T-helper 2 cell treated with Interferon-gamma antibody and Interleukin-4, amounts not matched to agents 5 μg/mL and 100 μg/mL, for 36 hours (primary cell): Measurements from ENCODE around the gene KCND1.

Source experiments
- DNase-seq: peaks from one replicate; pipeline ENCODE4 v3.0.0; 2021; ENCODE audit warnings: low spot score
- H3K27ac Mint-ChIP-seq: one replicate; pipeline ENCODE4 v1.8.0; 2021; ENCODE audit warnings: mild to moderate bottlenecking, mixed read lengths
- H3K27me3 Mint-ChIP-seq: one replicate; pipeline ENCODE4 v1.8.0; 2021; ENCODE audit warnings: low read depth, mixed read lengths
- H3K36me3 Mint-ChIP-seq: one replicate; pipeline ENCODE4 v1.8.0; 2021; ENCODE audit warnings: low read depth, mixed read lengths
- H3K4me1 Mint-ChIP-seq: one replicate; pipeline ENCODE4 v1.8.0; 2021; ENCODE audit warnings: low read depth, mixed read lengths
- H3K4me3 Mint-ChIP-seq: one replicate; pipeline ENCODE4 v1.8.0; 2022; ENCODE audit warnings: mild to moderate bottlenecking, moderate library complexity, mixed read lengths
- H3K9me3 Mint-ChIP-seq: one replicate; pipeline ENCODE4 v1.8.0; 2021; ENCODE audit warnings: mixed read lengths

KCND1 gene

DNA sequence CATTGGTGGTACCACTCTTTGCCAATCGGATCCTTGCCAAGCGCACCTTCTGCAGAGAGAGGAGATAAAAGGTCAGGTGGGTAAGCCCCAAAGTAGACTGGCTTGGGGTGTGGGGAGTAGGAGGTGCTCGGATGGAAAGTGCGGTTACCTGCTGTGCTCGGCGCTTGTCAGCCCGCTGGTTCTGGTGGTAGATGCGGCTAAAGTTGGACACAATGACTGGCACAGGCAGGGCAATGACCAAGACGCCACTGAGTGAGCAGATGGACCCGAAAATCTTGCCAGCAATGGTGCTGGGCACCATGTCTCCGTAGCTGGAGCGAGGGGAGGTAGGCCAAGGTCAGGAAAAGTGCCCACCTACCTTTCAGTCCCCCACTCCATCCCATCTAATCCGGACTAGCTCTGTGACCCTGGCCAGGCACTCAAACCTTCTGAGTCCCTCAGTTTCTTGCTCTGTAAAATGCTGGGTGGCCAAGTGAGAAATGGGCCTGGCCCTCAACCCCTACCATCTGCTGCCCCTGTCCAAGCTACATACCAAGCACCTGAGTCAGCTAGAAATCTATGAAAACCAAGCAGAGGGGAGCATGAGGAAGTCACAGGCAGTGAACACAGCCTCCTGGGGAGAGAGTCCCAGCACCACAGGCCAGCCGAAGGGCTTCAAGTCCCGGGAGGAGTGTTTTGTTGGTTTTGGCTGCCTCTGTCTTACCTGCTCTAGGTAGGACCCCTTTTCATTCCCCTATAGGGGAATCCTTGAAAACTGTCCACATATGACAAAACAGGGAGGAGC, 4.7 kb downstream of the KCND1 start:
- no peak for DNase-seq
- H3K4me3 Mint-ChIP-seq = no peak overlapping the region
- H3K9me3 Mint-ChIP-seq = no peaks in the 10 kb centered on the region
- peaks cover 10% of the 10 kb centered on the region for H3K36me3 Mint-ChIP-seq
- H3K4me1 Mint-ChIP-seq = peaks cover 2% of the 10 kb centered on the region
- H3K27me3 Mint-ChIP-seq = no peaks in the 10 kb centered on the region
- H3K27ac Mint-ChIP-seq = no peak overlapping the region

DNA sequence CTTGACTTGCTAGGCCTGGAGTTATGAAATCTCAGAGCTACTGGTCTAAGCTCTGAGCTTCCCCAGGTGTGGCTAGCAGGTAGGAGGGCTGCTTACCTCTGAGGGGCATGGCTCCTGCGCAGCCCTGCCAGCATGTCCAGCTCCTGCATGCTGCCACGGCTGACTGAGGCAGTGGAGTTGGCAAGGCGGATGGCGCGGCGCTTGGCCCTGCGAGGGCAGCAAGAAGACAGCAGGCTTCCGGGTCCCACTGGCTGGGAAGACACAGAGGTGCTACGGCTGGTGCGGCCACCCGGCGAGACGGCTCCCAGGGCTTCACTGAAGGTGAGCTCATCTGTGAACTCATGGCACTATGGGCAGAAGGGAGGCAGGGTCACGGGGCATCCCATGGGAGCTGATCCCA, 5.7 kb downstream of the KCND1 start:
- Mint-ChIP-seq H3K27me3 (no peaks in the 10 kb centered on the region), H3K36me3 (peaks cover 10% of the 10 kb centered on the region), H3K4me1 (no peaks in the 10 kb centered on the region), H3K9me3 (no peaks in the 10 kb centered on the region), H3K27ac (no peak overlapping the region), H3K4me3 (no peak overlapping the region)
- DNase-seq = no peak

DNA sequence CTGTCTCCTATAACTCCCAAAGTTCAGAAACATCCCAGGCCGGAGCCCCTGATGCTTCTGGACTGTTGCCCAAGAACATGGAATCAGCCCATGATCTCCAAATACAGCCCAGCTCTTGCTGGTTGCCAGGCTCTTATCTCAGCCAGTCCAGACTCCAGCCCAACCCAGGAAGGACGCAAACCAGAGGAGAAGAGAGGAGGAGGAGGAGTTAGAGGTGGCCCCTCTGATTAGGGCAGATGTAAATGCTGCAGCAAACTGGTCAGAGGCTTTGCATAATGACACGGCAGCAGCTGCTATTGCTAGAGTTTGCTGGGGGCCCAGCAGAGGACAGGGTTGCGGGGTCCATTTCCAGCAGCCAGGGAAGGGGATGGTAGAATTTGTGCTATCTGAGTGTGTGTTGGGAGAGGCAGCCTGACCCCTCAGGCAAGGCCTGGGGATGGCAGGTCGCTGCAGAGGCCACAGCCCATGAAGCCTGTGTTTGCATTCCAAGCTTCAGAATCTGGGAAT, 10.0 kb downstream of the KCND1 start:
- DNase-seq = no peak
- no peak overlapping the region for H3K27ac Mint-ChIP-seq
- peaks cover 10% of the 10 kb centered on the region for H3K36me3 Mint-ChIP-seq
- H3K9me3 Mint-ChIP-seq = no peaks in the 10 kb centered on the region
- no peak overlapping the region for H3K4me3 Mint-ChIP-seq
- peaks cover 12% of the 10 kb centered on the region for H3K4me1 Mint-ChIP-seq
- no peaks in the 10 kb centered on the region for H3K27me3 Mint-ChIP-seq

DNA sequence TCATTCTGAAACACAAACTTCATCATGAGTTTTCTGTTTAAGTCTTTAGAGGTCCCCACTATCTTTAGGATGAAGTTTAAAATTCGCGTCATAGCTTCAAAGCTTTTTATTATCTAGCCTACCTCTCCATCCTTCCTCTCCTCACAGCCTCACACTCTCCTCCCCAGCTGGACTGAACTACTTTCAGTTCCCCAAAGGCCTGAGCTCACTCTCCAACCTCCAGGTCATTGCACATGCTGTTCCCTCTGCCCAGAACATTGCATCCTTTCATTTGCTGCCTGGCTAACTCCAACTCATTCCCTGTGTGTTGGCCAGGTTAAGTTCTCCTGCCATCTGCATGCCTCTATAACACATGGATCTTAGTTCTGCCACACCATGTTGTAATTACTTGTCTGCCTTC, 11.4 kb downstream of the KCND1 start:
- Mint-ChIP-seq H3K27ac (peak overlapping the region; percentile 81), H3K4me1 (peaks cover 17% of the 10 kb centered on the region), H3K27me3 (no peaks in the 10 kb centered on the region), H3K36me3 (peaks cover 12% of the 10 kb centered on the region), H3K4me3 (peak overlapping the region; percentile 65), H3K9me3 (no peaks in the 10 kb centered on the region)
- no peak for DNase-seq

DNA sequence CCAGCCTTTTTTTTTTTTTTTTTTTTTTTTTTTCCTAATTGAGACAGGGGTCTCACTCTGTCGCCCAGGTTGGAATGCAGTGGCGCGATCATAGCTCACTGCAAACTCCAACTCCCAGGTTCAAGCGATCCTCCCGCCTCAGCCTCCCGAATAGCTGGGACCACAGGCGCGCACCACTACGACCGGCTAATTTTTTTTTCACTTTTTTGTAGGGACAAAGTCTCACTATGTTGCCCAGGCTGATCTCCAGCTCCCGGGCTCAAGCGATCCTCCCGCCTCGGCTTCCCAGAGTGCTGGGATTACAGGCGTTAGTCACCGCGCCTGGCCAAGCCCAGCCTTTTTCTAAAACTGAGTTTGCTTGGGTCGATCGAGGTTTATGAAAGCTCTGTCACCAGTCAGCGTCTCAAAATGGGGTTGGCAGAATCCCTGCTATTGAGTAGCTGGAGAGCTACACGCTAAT, 13.0 kb downstream of the KCND1 start:
- DNase-seq = peak; percentile 23
- H3K36me3 Mint-ChIP-seq = peaks cover 17% of the 10 kb centered on the region
- no peaks in the 10 kb centered on the region for H3K9me3 Mint-ChIP-seq
- H3K27ac Mint-ChIP-seq = peak overlapping the region; percentile 100
- peaks cover 25% of the 10 kb centered on the region for H3K4me1 Mint-ChIP-seq
- H3K4me3 Mint-ChIP-seq = peak overlapping the region; percentile 100
- no peaks in the 10 kb centered on the region for H3K27me3 Mint-ChIP-seq

DNA sequence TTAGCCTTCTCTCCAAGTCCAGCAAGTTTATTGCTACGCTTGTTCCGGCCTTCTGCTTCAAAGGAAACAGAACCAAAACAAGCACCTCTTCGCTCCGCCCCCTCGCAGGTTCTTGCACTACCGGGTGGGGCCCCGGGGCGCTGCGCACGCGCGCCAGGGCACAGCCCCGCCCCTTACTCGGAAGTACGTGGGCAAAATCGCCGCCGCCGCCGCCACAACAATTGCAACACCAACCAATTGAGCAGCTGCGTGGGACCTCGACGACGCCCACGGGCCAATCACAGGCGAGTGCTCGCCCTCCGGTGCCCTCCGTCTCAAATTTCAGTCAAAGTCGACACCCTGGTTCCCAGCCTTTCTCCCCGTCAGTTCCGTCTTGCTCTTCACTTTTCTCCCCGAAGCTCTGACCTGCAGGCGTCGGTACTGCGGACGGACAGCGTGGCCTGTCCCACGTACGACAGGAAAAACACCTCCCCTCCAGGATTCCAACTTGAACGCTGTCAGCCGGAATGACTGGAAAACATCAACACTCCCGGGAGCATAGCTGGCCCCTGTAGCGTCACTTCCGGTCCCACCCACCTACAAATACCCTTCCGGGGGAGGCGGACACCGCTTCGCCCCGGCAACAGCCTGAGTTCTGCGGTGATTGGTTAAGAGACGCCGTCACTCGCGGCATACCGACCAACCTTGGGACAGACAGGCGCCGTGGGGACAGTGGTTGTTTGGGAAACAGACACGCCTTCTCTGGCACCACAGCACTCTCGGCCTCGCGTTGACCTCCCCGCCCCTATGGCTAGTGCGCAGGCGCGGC, 13.6 kb downstream of the KCND1 start:
- Mint-ChIP-seq H3K36me3 (peaks cover 15% of the 10 kb centered on the region), H3K27ac (peak overlapping the region; percentile 100), H3K4me1 (peaks cover 28% of the 10 kb centered on the region), H3K27me3 (no peaks in the 10 kb centered on the region), H3K9me3 (no peaks in the 10 kb centered on the region), H3K4me3 (peak overlapping the region; percentile 100)
- DNase-seq = peak; percentile 92

DNA sequence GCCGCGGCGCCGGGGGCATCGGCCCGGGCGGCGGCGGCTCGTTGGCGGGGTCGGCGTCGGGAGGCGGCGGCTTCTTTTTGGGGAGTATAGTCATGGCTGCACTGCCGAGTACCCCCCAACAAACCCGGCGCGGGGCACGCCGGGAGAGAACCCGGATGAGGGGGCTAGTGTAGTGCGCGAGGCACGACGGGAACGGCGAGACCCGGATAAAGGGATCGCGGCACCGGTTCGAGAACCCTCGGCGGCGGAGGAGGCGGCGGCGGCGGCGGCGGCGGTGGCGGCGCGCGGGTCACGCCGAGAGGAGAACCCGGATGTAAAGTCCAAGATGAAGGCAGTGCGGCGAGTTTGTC, 14.2 kb downstream of the KCND1 start, which contains the start of gene OTUD5:
Gene OTUD5 (minus strand): TSS at position 131 of the 350 bp plus-strand sequence. CDS start 37 bp downstream, at position 94.
- no peaks in the 10 kb centered on the region for H3K27me3 Mint-ChIP-seq
- peaks cover 33% of the 10 kb centered on the region for H3K4me1 Mint-ChIP-seq
- H3K36me3 Mint-ChIP-seq = peaks cover 14% of the 10 kb centered on the region
- peak within 1 kb of the TSS; percentile 100 for H3K27ac Mint-ChIP-seq
- peak within 1 kb of the TSS; percentile 100 for H3K4me3 Mint-ChIP-seq
- H3K9me3 Mint-ChIP-seq = no peaks in the 10 kb centered on the region
- DNase-seq = peak; percentile 74

DNA sequence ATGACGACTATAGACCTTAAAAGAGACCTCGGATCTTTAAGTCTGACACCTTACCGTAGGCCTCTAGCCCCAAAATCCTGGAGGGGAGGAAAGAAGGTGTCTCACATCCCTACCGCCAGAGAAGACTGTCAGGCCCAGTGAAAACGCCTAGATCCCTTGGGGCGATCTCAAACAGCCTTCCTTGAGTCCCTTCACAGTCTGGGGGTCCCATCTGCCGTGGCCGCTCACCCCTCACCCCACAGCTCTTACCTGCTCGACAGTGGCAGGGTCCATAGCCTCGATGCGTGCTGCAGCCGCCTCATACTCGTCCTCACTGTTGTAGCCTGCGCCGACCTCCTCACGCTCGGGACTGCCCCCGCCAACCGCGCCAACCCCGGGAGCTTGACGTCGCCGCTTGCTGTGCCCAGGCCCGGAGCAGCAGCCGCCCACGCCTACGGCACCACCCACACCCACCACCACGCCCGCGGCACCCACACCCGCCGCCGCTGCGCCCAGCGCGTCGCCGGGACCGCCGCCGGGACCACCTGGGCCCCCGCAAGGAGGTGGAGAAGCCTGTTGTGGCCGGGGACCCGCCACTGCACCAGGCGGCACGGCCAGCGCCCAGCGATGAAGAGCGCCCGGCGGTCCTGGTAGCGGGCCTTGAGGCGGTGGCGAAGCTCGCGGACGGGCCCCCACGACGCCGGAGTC, 14.8 kb downstream of the KCND1 start:
- H3K4me1 Mint-ChIP-seq = peaks cover 38% of the 10 kb centered on the region
- no peaks in the 10 kb centered on the region for H3K27me3 Mint-ChIP-seq
- peak overlapping the region; percentile 75 for H3K27ac Mint-ChIP-seq
- H3K36me3 Mint-ChIP-seq = peaks cover 19% of the 10 kb centered on the region
- peak; percentile 52 for DNase-seq
- peak overlapping the region; percentile 81 for H3K4me3 Mint-ChIP-seq
- no peaks in the 10 kb centered on the region for H3K9me3 Mint-ChIP-seq

DNA sequence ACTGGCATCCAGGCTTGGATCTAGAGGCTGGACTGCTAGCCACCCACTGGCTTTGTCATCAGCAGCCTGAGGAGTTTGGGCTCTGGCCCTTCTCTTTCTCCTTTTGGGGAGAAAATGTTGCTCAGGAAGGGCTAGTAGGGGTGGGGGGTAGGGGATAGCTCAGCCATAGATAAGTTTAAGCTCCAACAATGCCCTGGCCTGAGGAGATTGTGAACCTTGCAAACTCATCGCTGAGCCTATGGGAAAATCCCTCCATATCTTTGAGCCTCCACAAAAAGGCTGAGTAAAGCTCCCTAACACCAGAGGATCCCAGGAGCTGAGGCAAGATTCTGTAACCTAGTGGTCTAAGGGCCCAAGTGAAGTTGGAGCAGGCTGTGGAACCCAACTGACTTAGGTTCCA, 23.1 kb downstream of the KCND1 start:
- Mint-ChIP-seq H3K36me3 (peaks cover 12% of the 10 kb centered on the region), H3K4me3 (no peak overlapping the region), H3K27me3 (no peaks in the 10 kb centered on the region), H3K27ac (no peak overlapping the region), H3K4me1 (peaks cover 28% of the 10 kb centered on the region), H3K9me3 (no peaks in the 10 kb centered on the region)
- DNase-seq = no peak

DNA sequence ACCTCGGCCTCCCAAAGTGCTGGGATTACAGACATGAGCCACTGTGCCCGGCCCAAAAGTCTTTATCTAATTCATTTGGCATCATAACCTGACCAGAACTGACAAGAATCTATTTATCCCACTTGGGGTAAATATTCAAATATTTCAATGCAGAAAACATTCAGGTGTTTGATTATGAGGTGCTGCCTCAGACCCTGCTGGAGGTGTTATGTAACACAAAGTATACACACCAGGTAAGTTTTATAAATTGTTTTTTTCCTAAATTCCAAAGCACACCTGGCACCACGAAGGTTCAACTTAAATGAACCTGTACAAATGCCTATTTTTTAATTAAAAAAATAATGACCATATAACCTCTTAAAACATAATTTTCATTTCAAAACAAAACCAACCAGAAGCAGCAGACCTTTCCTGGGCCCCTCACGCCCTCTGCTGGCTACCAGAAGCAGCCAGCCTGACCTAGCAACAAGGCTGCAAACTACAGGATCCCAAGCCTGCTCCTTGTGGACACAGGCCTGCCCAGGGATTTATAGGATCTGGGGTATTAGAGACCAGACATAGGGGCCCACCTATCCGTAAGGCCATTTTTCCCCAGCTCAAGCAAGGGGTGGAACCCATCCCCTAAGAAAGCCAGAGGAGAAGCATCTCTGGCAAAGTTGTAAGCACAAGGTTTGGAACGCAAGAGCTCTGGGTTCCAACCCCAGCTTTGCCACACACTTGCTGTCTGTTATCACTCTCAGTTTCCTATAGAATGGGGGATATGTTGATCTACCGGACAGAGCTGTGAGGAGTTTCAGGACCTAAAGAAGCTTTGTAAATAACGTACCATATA, 25.9 kb downstream of the KCND1 start:
- peaks cover 36% of the 10 kb centered on the region for H3K4me1 Mint-ChIP-seq
- H3K27ac Mint-ChIP-seq = peak overlapping the region; percentile 53
- H3K27me3 Mint-ChIP-seq = no peaks in the 10 kb centered on the region
- no peaks in the 10 kb centered on the region for H3K9me3 Mint-ChIP-seq
- peak overlapping the region; percentile 24 for H3K4me3 Mint-ChIP-seq
- peaks cover 26% of the 10 kb centered on the region for H3K36me3 Mint-ChIP-seq
- DNase-seq = no peak

DNA sequence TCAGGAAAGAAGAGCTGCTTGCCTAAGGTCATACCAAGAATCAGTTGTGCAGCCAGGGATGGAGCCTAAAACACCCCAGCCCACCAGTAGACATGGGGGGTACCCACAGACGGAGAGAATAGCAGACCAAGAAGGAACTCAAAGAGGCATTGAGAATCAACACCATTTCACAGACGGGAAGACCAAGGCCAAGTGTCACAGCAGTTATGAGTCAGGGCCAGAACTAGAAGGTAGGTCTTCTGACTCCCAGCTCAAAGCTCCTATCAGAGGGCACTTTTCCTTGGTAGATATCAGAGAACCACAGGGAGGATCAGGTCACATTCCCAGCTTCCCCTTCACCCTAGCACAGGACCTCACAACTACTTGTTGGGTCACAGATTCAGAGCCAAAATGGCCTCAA, 28.7 kb downstream of the KCND1 start:
- no peak for DNase-seq
- Mint-ChIP-seq H3K4me3 (peak overlapping the region; percentile 73), H3K9me3 (no peaks in the 10 kb centered on the region), H3K27ac (peak overlapping the region; percentile 86), H3K36me3 (peaks cover 28% of the 10 kb centered on the region), H3K4me1 (peaks cover 60% of the 10 kb centered on the region), H3K27me3 (no peaks in the 10 kb centered on the region)

DNA sequence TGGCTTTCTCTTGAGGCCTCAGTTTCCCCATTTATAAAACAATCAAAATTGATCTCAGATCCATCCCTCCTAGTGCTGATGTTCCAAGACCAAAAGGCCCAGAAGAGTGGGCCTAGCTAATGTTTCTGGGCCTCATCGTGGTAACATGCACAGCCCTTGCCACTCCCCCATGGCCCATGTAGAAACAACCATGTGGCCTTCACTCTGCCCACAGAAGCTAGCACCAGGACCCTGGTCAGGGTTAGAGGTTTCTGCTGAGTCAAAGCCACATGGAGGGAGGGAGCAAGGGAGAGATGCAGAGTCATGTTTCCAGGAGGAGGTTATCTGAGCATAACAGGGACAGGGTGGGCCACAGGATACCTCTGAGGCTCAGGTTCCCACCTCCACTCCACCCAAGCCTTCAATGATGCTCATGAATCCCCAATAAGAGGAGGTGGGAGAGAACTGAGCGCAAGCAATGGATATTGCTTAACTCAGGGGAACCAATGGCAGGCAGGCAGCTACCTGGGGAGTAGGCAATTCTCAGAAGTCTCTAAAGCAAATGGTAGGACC, 31.2 kb downstream of the KCND1 start:
- peaks cover 43% of the 10 kb centered on the region for H3K36me3 Mint-ChIP-seq

More for the DNA sequence above, 31.2 kb downstream of the KCND1 start:
- H3K4me1 Mint-ChIP-seq = peaks cover 74% of the 10 kb centered on the region
- no peaks in the 10 kb centered on the region for H3K9me3 Mint-ChIP-seq
- peak overlapping the region; percentile 99 for H3K27ac Mint-ChIP-seq
- H3K4me3 Mint-ChIP-seq = peak overlapping the region; percentile 43
- H3K27me3 Mint-ChIP-seq = no peaks in the 10 kb centered on the region
- no peak for DNase-seq
